Measurements from ENCODE around the gene CYP2B6.
A peak's percentile ranks its signal among the peaks of the same experiment; 100 is the strongest.
"Not testable (repeated sequence)": the region's sequence is repeated elsewhere in the genome, so short reads cannot be mapped to it uniquely, and the experiment has no call there.

Gene CYP2B6

GRCh38 chr19:40990972-40991381 lies at the start of gene CYP2B6:
CYP2B6 (plus strand) TSS chr19:40991282; CDS start chr19:40991306, 24 bp downstream.
- DNase-seq (ENCODE audit: low read depth in 2 of 2): no peak

- DNase-seq (ENCODE audit: low read depth in 2 of 2): no peak
These were observed 49.4 kb upstream of the CYP2B6 start for GRCh38 chr19:40941481-40942219.

- no peak for DNase-seq (ENCODE audit: low read depth in 2 of 2)
These were observed 45.4 kb upstream of the CYP2B6 start for GRCh38 chr19:40945645-40946044.

GRCh38 chr19:40947114-40947513 lies 44.0 kb upstream of the CYP2B6 start:
- DNase-seq (ENCODE audit: low read depth in 2 of 2): no peak

- no peak for DNase-seq (ENCODE audit: low read depth in 2 of 2)
These were observed 43.5 kb upstream of the CYP2B6 start for GRCh38 chr19:40947573-40947972.

- DNase-seq (ENCODE audit: low read depth in 2 of 2): no peak
These were observed 42.3 kb upstream of the CYP2B6 start for GRCh38 chr19:40948580-40949299.

GRCh38 chr19:40954573-40954972 lies 36.5 kb upstream of the CYP2B6 start:
- DNase-seq (ENCODE audit: low read depth in 2 of 2): no peak

GRCh38 chr19:40959338-40959737 lies 31.7 kb upstream of the CYP2B6 start:
- no peak for DNase-seq (ENCODE audit: low read depth in 2 of 2)

- no peak for DNase-seq (ENCODE audit: low read depth in 2 of 2)
These were observed 30.9 kb upstream of the CYP2B6 start for GRCh38 chr19:40960062-40960685.

GRCh38 chr19:40960780-40961179 lies 30.3 kb upstream of the CYP2B6 start:
- no peak for DNase-seq (ENCODE audit: low read depth in 2 of 2)

GRCh38 chr19:40962460-40962961 lies 28.6 kb upstream of the CYP2B6 start:
- no peak for DNase-seq (ENCODE audit: low read depth in 2 of 2)

- DNase-seq (ENCODE audit: low read depth in 2 of 2): not testable (repeated sequence)
These were observed 26.7 kb upstream of the CYP2B6 start for GRCh38 chr19:40964361-40964760.

GRCh38 chr19:40965351-40965750 lies 25.7 kb upstream of the CYP2B6 start:
- DNase-seq (ENCODE audit: low read depth in 2 of 2): not testable (repeated sequence)

GRCh38 chr19:40966591-40966990 lies 24.5 kb upstream of the CYP2B6 start:
- not testable (repeated sequence) for DNase-seq (ENCODE audit: low read depth in 2 of 2)

GRCh38 chr19:40968065-40968464 lies 23.0 kb upstream of the CYP2B6 start:
- DNase-seq (ENCODE audit: low read depth in 2 of 2): not testable (repeated sequence)

GRCh38 chr19:40969721-40970120 lies 21.4 kb upstream of the CYP2B6 start:
- DNase-seq (ENCODE audit: low read depth in 2 of 2): not testable (repeated sequence)

GRCh38 chr19:40970396-40971345 lies 20.4 kb upstream of the CYP2B6 start:
- not testable (repeated sequence) for DNase-seq (ENCODE audit: low read depth in 2 of 2)

- DNase-seq (ENCODE audit: low read depth in 2 of 2): peak; percentile 54 to 72
These were observed 16.4 kb upstream of the CYP2B6 start for GRCh38 chr19:40974633-40975037.

GRCh38 chr19:40976134-40976533 lies 14.9 kb upstream of the CYP2B6 start:
- no peak for DNase-seq (ENCODE audit: low read depth in 2 of 2)

GRCh38 chr19:40976724-40977123 lies 14.4 kb upstream of the CYP2B6 start:
- no peak for DNase-seq (ENCODE audit: low read depth in 2 of 2)

GRCh38 chr19:40979759-40980158 lies 11.3 kb upstream of the CYP2B6 start:
- not testable (repeated sequence) for DNase-seq (ENCODE audit: low read depth in 2 of 2)

Data from stimulated activated CD8-positive, alpha-beta memory T cell treated with anti-CD3 and anti-CD28 coated beads, Interleukin-7, amount 100 ng/mL, for 1 hour (primary cell).